Transverse colon (tissue), 4 donors: Measurements from ENCODE around the gene VSIG10L2.
"Not testable (repeated sequence)": the region's sequence is repeated elsewhere in the genome, so short reads cannot be mapped to it uniquely, and the experiment has no call there.

ENCODE experiments used
- CTCF ChIP-seq, 5 experiments: fragments of 200-600 bp in 3 of 5; fragments of 450-650 bp in 2 of 5; sonication (generic) in 3 of 5; IDR thresholded peaks; 1 replicate in 2 of 5; 2 replicates in 3 of 5; pipeline ENCODE4 v1.5.1; 2016 to 2017; ENCODE audit warnings: antibody characterized with exemption in 5 of 5, inconsistent platforms in 3 of 5, mild to moderate bottlenecking in 2 of 5, moderate library complexity in 1 of 5
- POLR2A ChIP-seq: fragments of 450-650 bp; IDR thresholded peaks from one replicate; pipeline ENCODE4 v1.6.1; 2016; ENCODE audit warnings: antibody characterized with exemption, mild to moderate bottlenecking, moderate library complexity
- POLR2AphosphoS5 ChIP-seq, 3 donors: sonication (generic); formaldehyde crosslinking; IDR thresholded peaks; one replicate each; pipeline ENCODE4 v1.6.1; 2016; ENCODE audit warnings: antibody characterized with exemption in 3 of 3

GRCh38 chr11:125914601-125915000, 31.2 kb upstream of the VSIG10L2 start:
- not testable (repeated sequence) for TF ChIP-seq CTCF (IDR thresholded peaks at IDR 0.05); POLR2A; POLR2AphosphoS5 (IDR thresholded peaks at IDR 0.05)
